Activated naive CD4-positive, alpha-beta T cell treated with anti-CD3 and anti-CD28 coated beads, Interleukin-2, amount 50 U/mL, for 72 hours (primary cell): ENCODE measurements around the gene HS3ST6. TPM values are rescaled to one million over a fixed set of nuclear protein-coding genes. Genes with fewer than 3 reads are reported as not detected.
A peak's percentile ranks its signal among the peaks of the same experiment; 100 is the strongest.
"Not testable (repeated sequence)": the region's sequence is repeated elsewhere in the genome, so short reads cannot be mapped to it uniquely, and the experiment has no call there.

Experiments used
- ATAC-seq, 2 donors: fragments of 150-1000 bp; cut with Tn5 transposase; 2 replicates each; pipeline ENCODE4 v1.10.0; 2021; ENCODE audit warnings: mild to moderate bottlenecking in 2 of 2, moderate library complexity in 2 of 2
- DNase-seq, 2 donors: peaks; one replicate each; pipeline ENCODE4 v3.0.0; 2021 to 2022; ENCODE audit warnings: low spot score in 2 of 2
- H3K27ac Mint-ChIP-seq, 2 donors: one replicate each; pipeline ENCODE4 v1.8.0; 2022; ENCODE audit warnings: mild to moderate bottlenecking in 2 of 2, mixed read lengths in 2 of 2
- H3K36me3 Mint-ChIP-seq, 2 donors: one replicate each; pipeline ENCODE4 v1.8.0; 2022; ENCODE audit warnings: mixed read lengths in 2 of 2
- H3K9me3 Mint-ChIP-seq, 2 donors: one replicate each; pipeline ENCODE4 v1.8.0; 2022; ENCODE audit warnings: mixed read lengths in 2 of 2
- total RNA-seq, 2 donors: library from RNA; stranded (reverse); gene quantifications; one replicate each; pipeline ENCODE4 v1.2.3, GENCODE V29; 2022

HS3ST6 gene
- total RNA-seq, 2 donors from 2014 or later = not detected

- Mint-ChIP-seq H3K27ac (no peak overlapping the region), H3K36me3 (no peaks in the 10 kb centered on the region), H3K9me3 (no peaks in the 10 kb centered on the region)
- DNase-seq (peak in 1 of 2 donors; percentile 55), ATAC-seq (no peak)
These were observed 35.5 kb upstream of the HS3ST6 start for GRCh38 chr16:1953734-1954133.

- Mint-ChIP-seq H3K27ac (no peak overlapping the region), H3K36me3 (no peaks in the 10 kb centered on the region), H3K9me3 (no peaks in the 10 kb centered on the region)
- ATAC-seq (no peak), DNase-seq (no peak)
These were observed 32.3 kb upstream of the HS3ST6 start for GRCh38 chr16:1950559-1950958.

GRCh38 chr16:1950047-1950446, 31.8 kb upstream of the HS3ST6 start:
- no peaks in the 10 kb centered on the region for H3K9me3 Mint-ChIP-seq
- DNase-seq = no peak
- no peaks in the 10 kb centered on the region for H3K36me3 Mint-ChIP-seq
- no peak for ATAC-seq
- H3K27ac Mint-ChIP-seq = no peak overlapping the region

- DNase-seq (no peak), ATAC-seq (no peak)
- H3K9me3 Mint-ChIP-seq = no peaks in the 10 kb centered on the region
- H3K36me3 Mint-ChIP-seq = no peaks in the 10 kb centered on the region
- no peak overlapping the region for H3K27ac Mint-ChIP-seq
These were observed 31.3 kb upstream of the HS3ST6 start for GRCh38 chr16:1949507-1949906.

- H3K36me3 Mint-ChIP-seq = peaks cover 0 to 5% of the 10 kb centered on the region in 2 donors
- ATAC-seq (no peak), DNase-seq (no peak)
- H3K9me3 Mint-ChIP-seq = no peaks in the 10 kb centered on the region
- peak overlapping the region in 1 of 2 donors; percentile 84 for H3K27ac Mint-ChIP-seq
These were observed 29.1 kb upstream of the HS3ST6 start for GRCh38 chr16:1947369-1947670.

GRCh38 chr16:1946495-1947368, 28.5 kb upstream of the HS3ST6 start:
- H3K27ac Mint-ChIP-seq = no peak overlapping the region
- no peaks in the 10 kb centered on the region for H3K9me3 Mint-ChIP-seq
- H3K36me3 Mint-ChIP-seq = peaks cover 0 to 7% of the 10 kb centered on the region in 2 donors
- ATAC-seq = no peak
- no peak for DNase-seq

GRCh38 chr16:1945559-1946391, 27.6 kb upstream of the HS3ST6 start:
- Mint-ChIP-seq H3K27ac (no peak overlapping the region), H3K9me3 (no peaks in the 10 kb centered on the region), H3K36me3 (peaks cover 0 to 11% of the 10 kb centered on the region in 2 donors)
- ATAC-seq (no peak), DNase-seq (no peak)

GRCh38 chr16:1944612-1945199, 26.5 kb upstream of the HS3ST6 start:
- Mint-ChIP-seq H3K9me3 (no peaks in the 10 kb centered on the region), H3K27ac (no peak overlapping the region), H3K36me3 (peaks cover 0 to 11% of the 10 kb centered on the region in 2 donors)
- DNase-seq = no peak
- ATAC-seq = no peak

GRCh38 chr16:1942810-1943726, 24.9 kb upstream of the HS3ST6 start, which contains the start of gene MSRB1:
Gene MSRB1 (minus strand): TSS chr16:1943199. CDS start chr16:1943156, 43 bp downstream.
- peak within 1 kb of the TSS; percentile 90 to 95 for H3K27ac Mint-ChIP-seq
- H3K9me3 Mint-ChIP-seq = no peaks in the 10 kb centered on the region
- DNase-seq (peak; percentile 99 to 100), ATAC-seq (peak; percentile 94 to 96)
- H3K36me3 Mint-ChIP-seq = peaks cover 0 to 11% of the 10 kb centered on the region in 2 donors

GRCh38 chr16:1942047-1942809, 24.0 kb upstream of the HS3ST6 start:
- peak overlapping the region; percentile 84 to 90 for H3K27ac Mint-ChIP-seq
- no peak for ATAC-seq
- H3K36me3 Mint-ChIP-seq = peaks cover 0 to 11% of the 10 kb centered on the region in 2 donors
- H3K9me3 Mint-ChIP-seq = no peaks in the 10 kb centered on the region
- no peak for DNase-seq

GRCh38 chr16:1941162-1942046, 23.2 kb upstream of the HS3ST6 start:
- DNase-seq (no peak), ATAC-seq (no peak)
- Mint-ChIP-seq H3K36me3 (peaks cover 0 to 11% of the 10 kb centered on the region in 2 donors), H3K9me3 (no peaks in the 10 kb centered on the region), H3K27ac (peak overlapping the region; percentile 84 to 90)

GRCh38 chr16:1940273-1941161, 22.3 kb upstream of the HS3ST6 start:
- ATAC-seq (no peak), DNase-seq (no peak)
- Mint-ChIP-seq H3K27ac (no peak overlapping the region), H3K9me3 (no peaks in the 10 kb centered on the region), H3K36me3 (peaks cover 0 to 11% of the 10 kb centered on the region in 2 donors)

GRCh38 chr16:1939833-1940232, 21.6 kb upstream of the HS3ST6 start:
- ATAC-seq, DNase-seq: not testable (repeated sequence)

GRCh38 chr16:1938910-1939309, 20.7 kb upstream of the HS3ST6 start:
- Mint-ChIP-seq H3K27ac (no peak overlapping the region), H3K9me3 (no peaks in the 10 kb centered on the region), H3K36me3 (peaks cover 0 to 11% of the 10 kb centered on the region in 2 donors)
- ATAC-seq (no peak), DNase-seq (no peak)

More at GRCh38 chr16:1939833-1940232, 21.6 kb upstream of the HS3ST6 start:
- H3K9me3 Mint-ChIP-seq, H3K27ac Mint-ChIP-seq: not testable (repeated sequence)
- H3K36me3 Mint-ChIP-seq = peaks cover 0 to 11% of the 10 kb centered on the region in 2 donors
